SU-DHL-6 (cell line): Measurements from ENCODE around the gene COL23A1.

ENCODE experiments used
- H2AFZ ChIP-seq: fragments of 200-600 bp; sonication (generic); 2 replicates; pipeline ENCODE4 v1.6.1; 2014; ENCODE audit warnings: low read depth, mild to moderate bottlenecking, moderate library complexity, mixed read lengths, antibody characterized with exemption, low read length; ENCODE audit not compliant: severe bottlenecking
- H3F3A ChIP-seq: fragments of 200-600 bp; shearing (Covaris generic); 2 replicates; pipeline ENCODE4 v1.6.0; 2016; ENCODE audit warnings: antibody characterized with exemption, mild to moderate bottlenecking; ENCODE audit not compliant: insufficient read depth
- H3K27ac ChIP-seq: fragments of 200-600 bp; sonication (generic); 2 replicates; pipeline ENCODE4 v1.5.1; 2016; ENCODE audit warnings: low read depth, mild to moderate bottlenecking, low read length, moderate library complexity, mixed read lengths
- H3K27me3 ChIP-seq: fragments of 200-600 bp; sonication (generic), shearing (Covaris generic); 2 replicates; pipeline ENCODE4 v1.6.0; 2014; ENCODE audit warnings: mild to moderate bottlenecking, low read length
- H3K36me3 ChIP-seq: fragments of 200-600 bp; sonication (generic); 2 replicates; pipeline ENCODE4 v1.6.1; 2014; ENCODE audit warnings: mild to moderate bottlenecking, low read length, mixed read lengths
- H3K4me2 ChIP-seq: fragments of 300-600, 200-600 bp; shearing (Covaris generic), sonication (generic); 2 replicates; pipeline ENCODE4 v1.6.0; 2014; ENCODE audit warnings: low read length, low read depth, mild to moderate bottlenecking; ENCODE audit not compliant: poor library complexity, severe bottlenecking
- H3K4me3 ChIP-seq: fragments of 200-600 bp; sonication (generic); 2 replicates; pipeline ENCODE4 v1.5.1; 2014; ENCODE audit warnings: antibody characterized with exemption, low read length, mild to moderate bottlenecking, mixed read lengths; ENCODE audit not compliant: insufficient read depth, poor library complexity, severe bottlenecking
- H3K79me2 ChIP-seq: fragments of 200-600 bp; sonication (generic); 2 replicates; pipeline ENCODE4 v1.6.1; 2014; ENCODE audit warnings: mild to moderate bottlenecking, low read length, moderate library complexity; ENCODE audit not compliant: insufficient read depth
- H3K9ac ChIP-seq: fragments of 200-600 bp; sonication (generic); 2 replicates; pipeline ENCODE4 v1.7.0; 2014; ENCODE audit warnings: mild to moderate bottlenecking, low read length
- H3K9me2 ChIP-seq: fragments of 200-600 bp; sonication (generic); replicated peaks from 2 replicates; pipeline ENCODE4 v1.6.1; 2014; ENCODE audit warnings: low read length; ENCODE audit not compliant: insufficient read depth
- H3K9me3 ChIP-seq: fragments of 200-600 bp; sonication (generic); 2 replicates; pipeline ENCODE4 v1.6.1; 2014; ENCODE audit warnings: low read length, mixed read lengths; ENCODE audit not compliant: insufficient read depth
- H4K20me1 ChIP-seq: fragments of 200-600 bp; sonication (generic); 2 replicates; pipeline ENCODE4 v1.6.1; 2014; ENCODE audit warnings: low read depth, mild to moderate bottlenecking, antibody characterized with exemption, low read length, moderate library complexity, mixed read lengths
- CTCF ChIP-seq: fragments of 200-600 bp; sonication (generic); IDR thresholded peaks from one replicate; pipeline ENCODE4 v1.5.1; 2017; ENCODE audit warnings: antibody characterized with exemption, mild to moderate bottlenecking, low read length, moderate library complexity; ENCODE audit not compliant: insufficient read depth, poor library complexity, severe bottlenecking
- EZH2phosphoT487 ChIP-seq: fragments of 200-600 bp; sonication (generic), shearing (Covaris generic); conservative IDR thresholded peaks from 2 replicates; pipeline ENCODE4 v1.6.1; 2018; ENCODE audit warnings: mild to moderate bottlenecking, antibody characterized with exemption, low read length, moderate library complexity, mixed read lengths

Gene COL23A1

GRCh38 chr5:178312880-178313282 lies 277.3 kb downstream of the COL23A1 start:
- Histone ChIP-seq H3K36me3 (no peaks in the 10 kb centered on the region), H3K9me3 (peaks cover 2% of the 10 kb centered on the region; the same call in 1 of the 2 replicates), H3K27ac (no peak overlapping the region), H3K4me3 (no peak overlapping the region), H2AFZ (no peak overlapping the region), H4K20me1 (no peaks in the 10 kb centered on the region), H3K4me2 (no peak overlapping the region), H3K9ac (no peak overlapping the region), H3K9me2 (no peaks in the 10 kb centered on the region), H3K79me2 (no peaks in the 10 kb centered on the region), H3F3A (no peaks in the 10 kb centered on the region), H3K27me3 (no peaks in the 10 kb centered on the region)
- TF ChIP-seq CTCF = no peak
- no peak for TF ChIP-seq EZH2phosphoT487

- TF ChIP-seq EZH2phosphoT487 = no peak
- no peak for TF ChIP-seq CTCF
- Histone ChIP-seq H3K79me2 (no peaks in the 10 kb centered on the region), H3F3A (no peaks in the 10 kb centered on the region)
Observed at GRCh38 chr5:178310130-178310865, 279.9 kb downstream of the COL23A1 start.

GRCh38 chr5:178309271-178310013 lies 280.8 kb downstream of the COL23A1 start:
- Histone ChIP-seq H3K79me2 (no peaks in the 10 kb centered on the region), H3K27ac (no peak overlapping the region), H2AFZ (no peak overlapping the region), H3F3A (no peaks in the 10 kb centered on the region), H3K4me3 (no peak overlapping the region), H3K9me2 (no peaks in the 10 kb centered on the region), H4K20me1 (no peaks in the 10 kb centered on the region), H3K36me3 (no peaks in the 10 kb centered on the region), H3K9me3 (no peaks in the 10 kb centered on the region), H3K9ac (no peak overlapping the region), H3K27me3 (no peaks in the 10 kb centered on the region), H3K4me2 (no peak overlapping the region)
- no peak for TF ChIP-seq EZH2phosphoT487
- TF ChIP-seq CTCF = no peak

More at GRCh38 chr5:178310130-178310865, 279.9 kb downstream of the COL23A1 start:
- H3K36me3 ChIP-seq = no peaks in the 10 kb centered on the region
- H3K27ac ChIP-seq = no peak overlapping the region
- no peak overlapping the region for H2AFZ ChIP-seq
- no peaks in the 10 kb centered on the region for H4K20me1 ChIP-seq
- H3K9ac ChIP-seq = no peak overlapping the region
- H3K9me3 ChIP-seq = no peaks in the 10 kb centered on the region
- H3K4me3 ChIP-seq = no peak overlapping the region
- no peaks in the 10 kb centered on the region for H3K27me3 ChIP-seq
- no peaks in the 10 kb centered on the region for H3K9me2 ChIP-seq
- H3K4me2 ChIP-seq = no peak overlapping the region
